Measurements from ENCODE around the gene FLVCR2.

DNA sequence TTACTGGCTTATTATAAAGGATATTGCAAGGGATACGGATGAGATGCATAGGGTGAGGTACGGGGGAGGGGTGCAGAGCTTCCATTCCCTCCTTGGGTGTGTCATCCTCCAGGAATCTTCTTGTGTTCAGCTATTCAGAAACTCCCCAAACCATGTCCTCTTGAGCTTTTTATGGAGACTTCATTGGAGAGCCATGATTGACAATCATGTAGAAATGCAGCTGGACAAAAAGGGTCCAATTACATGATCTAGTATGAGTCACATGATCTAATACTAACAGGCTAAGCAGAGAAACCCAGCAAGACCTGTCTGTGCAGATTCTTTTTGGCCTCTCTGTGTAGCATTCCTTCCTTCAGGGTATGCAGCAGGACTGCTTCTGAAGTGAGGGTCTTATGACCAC lies 23.9 kb upstream of the FLVCR2 start:
- TF ChIP-seq FOXM1 (IDR thresholded peaks at IDR 0.05; ENCODE audit: low read depth), result no peak
- TF ChIP-seq, protein P1, sequence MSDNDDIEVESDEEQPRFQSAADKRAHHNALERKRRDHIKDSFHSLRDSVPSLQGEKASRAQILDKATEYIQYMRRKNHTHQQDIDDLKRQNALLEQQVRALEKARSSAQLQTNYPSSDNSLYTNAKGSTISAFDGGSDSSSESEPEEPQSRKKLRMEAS (IDR thresholded peaks at IDR 0.05; ENCODE audit: low read depth), result no peak
- TF ChIP-seq, protein P2, sequence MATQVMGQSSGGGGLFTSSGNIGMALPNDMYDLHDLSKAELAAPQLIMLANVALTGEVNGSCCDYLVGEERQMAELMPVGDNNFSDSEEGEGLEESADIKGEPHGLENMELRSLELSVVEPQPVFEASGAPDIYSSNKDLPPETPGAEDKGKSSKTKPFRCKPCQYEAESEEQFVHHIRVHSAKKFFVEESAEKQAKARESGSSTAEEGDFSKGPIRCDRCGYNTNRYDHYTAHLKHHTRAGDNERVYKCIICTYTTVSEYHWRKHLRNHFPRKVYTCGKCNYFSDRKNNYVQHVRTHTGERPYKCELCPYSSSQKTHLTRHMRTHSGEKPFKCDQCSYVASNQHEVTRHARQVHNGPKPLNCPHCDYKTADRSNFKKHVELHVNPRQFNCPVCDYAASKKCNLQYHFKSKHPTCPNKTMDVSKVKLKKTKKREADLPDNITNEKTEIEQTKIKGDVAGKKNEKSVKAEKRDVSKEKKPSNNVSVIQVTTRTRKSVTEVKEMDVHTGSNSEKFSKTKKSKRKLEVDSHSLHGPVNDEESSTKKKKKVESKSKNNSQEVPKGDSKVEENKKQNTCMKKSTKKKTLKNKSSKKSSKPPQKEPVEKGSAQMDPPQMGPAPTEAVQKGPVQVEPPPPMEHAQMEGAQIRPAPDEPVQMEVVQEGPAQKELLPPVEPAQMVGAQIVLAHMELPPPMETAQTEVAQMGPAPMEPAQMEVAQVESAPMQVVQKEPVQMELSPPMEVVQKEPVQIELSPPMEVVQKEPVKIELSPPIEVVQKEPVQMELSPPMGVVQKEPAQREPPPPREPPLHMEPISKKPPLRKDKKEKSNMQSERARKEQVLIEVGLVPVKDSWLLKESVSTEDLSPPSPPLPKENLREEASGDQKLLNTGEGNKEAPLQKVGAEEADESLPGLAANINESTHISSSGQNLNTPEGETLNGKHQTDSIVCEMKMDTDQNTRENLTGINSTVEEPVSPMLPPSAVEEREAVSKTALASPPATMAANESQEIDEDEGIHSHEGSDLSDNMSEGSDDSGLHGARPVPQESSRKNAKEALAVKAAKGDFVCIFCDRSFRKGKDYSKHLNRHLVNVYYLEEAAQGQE (IDR thresholded peaks at IDR 0.05; ENCODE audit: low read depth, low read length), result no peak
- TF ChIP-seq, protein P3, sequence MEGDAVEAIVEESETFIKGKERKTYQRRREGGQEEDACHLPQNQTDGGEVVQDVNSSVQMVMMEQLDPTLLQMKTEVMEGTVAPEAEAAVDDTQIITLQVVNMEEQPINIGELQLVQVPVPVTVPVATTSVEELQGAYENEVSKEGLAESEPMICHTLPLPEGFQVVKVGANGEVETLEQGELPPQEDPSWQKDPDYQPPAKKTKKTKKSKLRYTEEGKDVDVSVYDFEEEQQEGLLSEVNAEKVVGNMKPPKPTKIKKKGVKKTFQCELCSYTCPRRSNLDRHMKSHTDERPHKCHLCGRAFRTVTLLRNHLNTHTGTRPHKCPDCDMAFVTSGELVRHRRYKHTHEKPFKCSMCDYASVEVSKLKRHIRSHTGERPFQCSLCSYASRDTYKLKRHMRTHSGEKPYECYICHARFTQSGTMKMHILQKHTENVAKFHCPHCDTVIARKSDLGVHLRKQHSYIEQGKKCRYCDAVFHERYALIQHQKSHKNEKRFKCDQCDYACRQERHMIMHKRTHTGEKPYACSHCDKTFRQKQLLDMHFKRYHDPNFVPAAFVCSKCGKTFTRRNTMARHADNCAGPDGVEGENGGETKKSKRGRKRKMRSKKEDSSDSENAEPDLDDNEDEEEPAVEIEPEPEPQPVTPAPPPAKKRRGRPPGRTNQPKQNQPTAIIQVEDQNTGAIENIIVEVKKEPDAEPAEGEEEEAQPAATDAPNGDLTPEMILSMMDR (IDR thresholded peaks at IDR 0.05), result no peak
- no peak for TF ChIP-seq EP300 (IDR thresholded peaks at IDR 0.05; ENCODE audit: borderline replicate concordance in 1 of 2, low read depth in 1 of 2, low read length in 1 of 2)
- no peak for TF ChIP-seq YY1 (IDR thresholded peaks at IDR 0.05; ENCODE audit: low read depth)
- no peak for TF ChIP-seq NFIC (IDR thresholded peaks at IDR 0.05; ENCODE audit: borderline replicate concordance)

Measured in SK-N-SH (cell line).